CD14-positive monocyte (primary cell): ENCODE results near the gene PADI6. TPM values are rescaled to one million over a fixed set of nuclear protein-coding genes. Genes with fewer than 3 reads are reported as not detected.

Experiments
- DNase-seq, 3 donors: peaks; one replicate each; pipeline ENCODE4 v3.0.0-alpha.2; 2011 to 2022
- H2AFZ ChIP-seq: 2 replicates; pipeline ENCODE4 v1.6.0; 2012; ENCODE audit warnings: mild to moderate bottlenecking, low read depth, low read length, inconsistent platforms; ENCODE audit not compliant: insufficient read depth, poor library complexity, severe bottlenecking
- H3K27ac ChIP-seq, 2 donors: 1 replicate in 1 of 2; 2 replicates in 1 of 2; pipeline ENCODE4 v1.5.1; 2012 to 2013; ENCODE audit warnings: low read length in 2 of 2, control low read depth in 1 of 2, inconsistent platforms in 1 of 2, low read depth in 1 of 2, mild to moderate bottlenecking in 1 of 2
- H3K27me3 ChIP-seq, 2 donors: one replicate each; pipeline versions ENCODE4 v1.6.0 to v1.6.1; 2011 to 2013; ENCODE audit warnings: low read length in 2 of 2; ENCODE audit not compliant: control insufficient read depth in 2 of 2, insufficient read depth in 2 of 2
- H3K36me3 ChIP-seq, 2 donors: replicated peaks in 1 of 2; 1 replicate in 1 of 2; 2 replicates in 1 of 2; pipeline versions ENCODE4 v1.5.1 to v1.6.1; 2012 to 2013; ENCODE audit warnings: low read length in 2 of 2, control low read depth in 1 of 2, inconsistent platforms in 1 of 2, mild to moderate bottlenecking in 1 of 2; ENCODE audit not compliant: insufficient read depth in 2 of 2, control insufficient read depth in 1 of 2
- H3K4me1 ChIP-seq, 2 donors: 1 replicate in 1 of 2; 2 replicates in 1 of 2; pipeline versions ENCODE4 v1.5.1 to v1.6.1; 2012 to 2013; ENCODE audit warnings: low read length in 2 of 2, control low read depth in 1 of 2, inconsistent platforms in 1 of 2, mild to moderate bottlenecking in 1 of 2, moderate library complexity in 1 of 2; ENCODE audit not compliant: insufficient read depth in 2 of 2, control insufficient read depth in 1 of 2
- H3K4me2 ChIP-seq: replicated peaks from 2 replicates; pipeline ENCODE3; 2012; ENCODE audit warnings: low read length, moderate library complexity, mild to moderate bottlenecking; ENCODE audit not compliant: poor library complexity, severe bottlenecking; ENCODE audit errors: extremely low read depth
- H3K4me3 ChIP-seq, 3 experiments: fragments of 200-600 bp in 1 of 3; sonication (generic) in 1 of 3; replicated peaks in 1 of 3; 1 replicate in 2 of 3; 2 replicates in 1 of 3; pipeline ENCODE4 v1.5.1; 2011 to 2013; ENCODE audit warnings: low read length in 3 of 3, mild to moderate bottlenecking in 3 of 3, control low read depth in 2 of 3, low read depth in 2 of 3, inconsistent platforms in 1 of 3, moderate library complexity in 1 of 3
- H3K79me2 ChIP-seq: 2 replicates; pipeline ENCODE4 v1.6.0; 2012; ENCODE audit warnings: mild to moderate bottlenecking, control low read depth, inconsistent platforms, low read length, moderate library complexity; ENCODE audit not compliant: insufficient read depth
- H3K9ac ChIP-seq: 2 replicates; pipeline ENCODE4 v1.6.0; 2017; ENCODE audit warnings: low read length, mild to moderate bottlenecking; ENCODE audit not compliant: insufficient read depth, poor library complexity, severe bottlenecking
- H3K9me3 ChIP-seq, 2 donors: replicated peaks in 1 of 2; 1 replicate in 1 of 2; 2 replicates in 1 of 2; pipeline versions ENCODE4 v1.5.1 to v1.6.1; 2012 to 2013; ENCODE audit warnings: low read length in 2 of 2, control low read depth in 1 of 2; ENCODE audit not compliant: control insufficient read depth in 1 of 2, insufficient read depth in 1 of 2
- H4K20me1 ChIP-seq: 2 replicates; pipeline ENCODE4 v1.6.0; 2012; ENCODE audit warnings: mild to moderate bottlenecking, low read length, control low read depth, moderate library complexity; ENCODE audit not compliant: insufficient read depth
- H3K27ac Mint-ChIP-seq, 7 donors: one replicate each; pipeline ENCODE4 v1.8.0; 2020; ENCODE audit warnings: mild to moderate bottlenecking in 7 of 7, mixed read lengths in 7 of 7, moderate library complexity in 6 of 7, inconsistent platforms in 2 of 7
- H3K27me3 Mint-ChIP-seq, 3 donors: one replicate each; pipeline ENCODE4 v1.8.0; 2021 to 2022; ENCODE audit warnings: low read depth in 3 of 3, mild to moderate bottlenecking in 3 of 3, mixed read lengths in 3 of 3, moderate library complexity in 3 of 3, inconsistent platforms in 1 of 3
- H3K36me3 Mint-ChIP-seq, 2 donors: one replicate each; pipeline ENCODE4 v1.8.0; 2020; ENCODE audit warnings: mixed read lengths in 2 of 2, inconsistent platforms in 1 of 2, mild to moderate bottlenecking in 1 of 2
- H3K4me1 Mint-ChIP-seq: one replicate; pipeline ENCODE4 v1.8.0; 2020; ENCODE audit warnings: mild to moderate bottlenecking, mixed read lengths
- H3K4me3 Mint-ChIP-seq, 2 donors: one replicate each; pipeline ENCODE4 v1.8.0; 2020; ENCODE audit warnings: mild to moderate bottlenecking in 2 of 2, mixed read lengths in 2 of 2, moderate library complexity in 1 of 2
- H3K9me3 Mint-ChIP-seq, 7 donors: one replicate each; pipeline ENCODE4 v1.8.0; 2020 to 2022; ENCODE audit warnings: mixed read lengths in 7 of 7, mild to moderate bottlenecking in 6 of 7, moderate library complexity in 6 of 7, inconsistent platforms in 2 of 7
- CTCF ChIP-seq: fragments of 200-600 bp; IDR thresholded peaks from one replicate; pipeline ENCODE4 v1.8.0; 2022; ENCODE audit warnings: antibody characterized with exemption, mild to moderate bottlenecking
- WGBS: methylation state at CpG from one replicate; pipeline ENCODE4 v1.1.5; 2013; ENCODE audit warnings: missing lambda C conversion rate; ENCODE audit not compliant: insufficient coverage; 5-methylcytosine and 5-hydroxymethylcytosine counted together
- intact Hi-C, 2 donors: fragments of 100-400 bp; cut with micrococcal nuclease; formaldehyde crosslinking; loops; one replicate each; pipeline versions ENCODE4 v1.15.0 to v1.15.1; 2023
- polyA plus RNA-seq, 3 donors: library from polyadenylated mRNA; depleted of rRNA in 1 of 3; unstranded in 2 of 3; stranded (reverse) in 1 of 3; fragments of 300-500 nt in 2 of 3; fragments of >200 nt in 1 of 3; fragmentation: Illumina TruSeq in 2 of 3; gene quantifications; 1 replicate in 2 of 3; 2 replicates in 1 of 3; pipeline ENCODE4 v1.2.3, GENCODE V29; 2012 to 2021

The PADI6 gene
- polyA plus RNA-seq, 3 donors, result 0.66 to 0.83 (median 0.78) TPM

GRCh38 chr1:17370618-17371017, 1.4 kb upstream of the PADI6 start:
- no peak overlapping the region for H2AFZ ChIP-seq
- no peaks in the 10 kb centered on the region for H3K79me2 ChIP-seq
- no peaks in the 10 kb centered on the region for H3K36me3 ChIP-seq
- H3K4me3 ChIP-seq, result no peak overlapping the region
- Mint-ChIP-seq H3K4me3 (no peak overlapping the region), H3K36me3 (no peaks in the 10 kb centered on the region), H3K9me3 (peaks cover 0 to 2% (median 0%) of the 10 kb centered on the region in 7 donors), H3K27ac (peak overlapping the region in 1 of 7 donors; percentile 42), H3K4me1 (peaks cover 2% of the 10 kb centered on the region), H3K27me3 (peaks cover 2 to 6% (median 5%) of the 10 kb centered on the region in 3 donors)
- H4K20me1 ChIP-seq, result no peaks in the 10 kb centered on the region
- intact Hi-C loops, result no loop called here
- H3K4me2 ChIP-seq, result no peak overlapping the region
- H3K27ac ChIP-seq, result no peak overlapping the region
- no peak for DNase-seq
- no peak for TF ChIP-seq CTCF
- H3K9ac ChIP-seq, result no peak overlapping the region
- no peaks in the 10 kb centered on the region for H3K9me3 ChIP-seq
- WGBS, result 83% methylated on average over 1 of the region's 2 CpGs
- H3K27me3 ChIP-seq, result no peaks in the 10 kb centered on the region
- peaks cover 2 to 6% of the 10 kb centered on the region in 2 donors for H3K4me1 ChIP-seq

- no peaks in the 10 kb centered on the region for H3K79me2 ChIP-seq
- no peak for TF ChIP-seq CTCF
- Mint-ChIP-seq H3K27ac (no peak overlapping the region), H3K36me3 (no peaks in the 10 kb centered on the region), H3K9me3 (no peaks in the 10 kb centered on the region), H3K27me3 (peaks cover 4 to 13% (median 8%) of the 10 kb centered on the region in 3 donors), H3K4me3 (no peak overlapping the region), H3K4me1 (no peaks in the 10 kb centered on the region)
- H4K20me1 ChIP-seq, result no peaks in the 10 kb centered on the region
- intact Hi-C loops, result no loop called here
- 91% methylated on average over 16 of the region's 18 CpGs for WGBS
- H3K9me3 ChIP-seq, result no peaks in the 10 kb centered on the region
- no peaks in the 10 kb centered on the region for H3K27me3 ChIP-seq
- H3K4me3 ChIP-seq, result no peak overlapping the region
- H3K9ac ChIP-seq, result no peak overlapping the region
- no peak overlapping the region for H3K27ac ChIP-seq
- H3K36me3 ChIP-seq, result no peaks in the 10 kb centered on the region
- no peak for DNase-seq
- H2AFZ ChIP-seq, result no peak overlapping the region
- no peak overlapping the region for H3K4me2 ChIP-seq
- no peaks in the 10 kb centered on the region for H3K4me1 ChIP-seq
Measured at GRCh38 chr1:17372955-17373354, 959 bp downstream of the PADI6 start.
